Nucleus accumbens (tissue), 56 donors: Measurements from ENCODE around the gene CYSTM1.

Experiments used
- DNase-seq, 56 donors: peaks; one replicate each; lab custom pipeline; 2025; lab: John Stamatoyannopoulos, UW

The CYSTM1 gene

DNA sequence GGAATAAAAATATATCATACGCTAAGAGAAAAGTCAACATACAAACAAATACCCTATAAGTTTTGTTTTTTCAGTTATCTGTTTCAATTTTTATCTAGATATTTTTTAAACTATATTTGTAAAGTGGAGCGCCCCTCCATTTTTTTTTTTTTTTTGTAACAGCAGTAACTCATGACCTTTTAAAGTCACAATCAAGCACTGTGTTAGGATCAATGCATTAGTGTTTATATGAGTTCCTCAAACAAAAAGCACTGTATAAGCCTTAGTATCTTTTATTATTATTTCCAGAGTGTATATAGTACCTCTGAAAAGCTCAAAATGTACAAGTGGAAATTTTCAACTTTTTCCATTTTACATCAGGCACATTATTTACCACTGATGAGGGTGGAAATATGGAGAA, 107.3 kb downstream of the CYSTM1 start:
- no peak for DNase-seq

DNA sequence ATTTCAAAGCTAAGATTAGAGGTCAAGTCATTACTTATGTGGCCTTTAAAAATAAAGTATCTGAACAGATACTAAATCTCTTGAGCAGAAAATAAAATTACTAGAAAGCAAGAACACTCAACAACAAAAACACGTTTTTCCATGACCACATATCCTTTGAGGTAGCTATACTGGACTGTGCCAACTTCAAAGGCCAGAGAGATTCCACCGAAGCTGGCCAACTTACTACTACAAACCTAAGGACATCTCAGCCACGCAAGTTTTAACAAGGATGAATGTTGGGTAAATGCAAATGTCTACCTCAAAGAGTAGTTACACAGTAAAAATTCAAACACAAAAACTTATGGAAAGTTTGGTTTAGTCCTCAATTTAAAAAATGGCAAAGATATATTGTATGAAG, 109.0 kb downstream of the CYSTM1 start:
- no peak for DNase-seq

GRCh38 chr5:140286424-140286823, 111.4 kb downstream of the CYSTM1 start:
- DNase-seq = no peak

DNA sequence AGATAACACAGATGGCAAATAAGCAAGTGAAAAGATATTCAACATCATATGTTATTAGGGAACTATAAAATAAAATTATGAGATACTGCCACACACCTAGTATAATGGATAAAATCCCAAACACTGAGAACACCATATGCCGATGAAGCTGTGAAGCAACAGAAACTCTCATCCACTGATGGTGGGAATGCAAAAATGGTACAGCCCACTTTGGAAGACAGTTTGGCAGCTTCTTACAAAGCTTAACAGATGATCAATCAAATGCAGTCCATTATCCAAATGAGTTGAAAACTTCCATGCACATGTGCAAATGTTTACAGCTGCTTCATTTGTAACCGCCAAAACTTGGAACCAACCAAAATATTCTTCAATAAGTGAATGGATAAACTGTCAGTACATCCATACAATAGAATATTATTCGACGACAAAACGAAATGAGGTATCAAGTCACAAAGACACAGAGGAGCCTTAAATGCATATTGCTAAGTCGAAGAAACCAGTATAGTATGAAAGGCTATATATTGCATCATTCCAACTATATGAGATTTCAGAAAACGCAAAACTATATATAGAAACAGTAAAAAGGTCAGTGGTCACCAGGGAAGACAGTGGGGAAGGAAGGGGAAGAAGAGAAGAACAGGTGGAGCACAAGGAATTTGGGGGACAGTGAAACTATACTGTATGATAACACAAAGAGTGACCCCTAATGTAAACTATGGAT, 113.0 kb downstream of the CYSTM1 start:
- DNase-seq = no peak

- no peak for DNase-seq
These were observed 117.4 kb downstream of the CYSTM1 start for GRCh38 chr5:140292212-140293036.
